GM10266 (cell line): ENCODE measurements around the gene LKAAEAR1.

Source experiments
- DNase-seq: peaks from one replicate; pipeline ENCODE4 v3.0.0; 2012; ENCODE audit errors: extremely low spot score
- TF ChIP-seq, protein P1 (sequence below): IDR thresholded peaks from 2 replicates; pipeline ENCODE4 v1.5.1; 2012; ENCODE audit warnings: mild to moderate bottlenecking, low read depth; ENCODE audit not compliant: control insufficient read depth, insufficient read depth; ENCODE audit errors: missing control alignments

LKAAEAR1 gene

GRCh38 chr20:64057628-64058498 lies 26.3 kb downstream of the LKAAEAR1 start:
- TF ChIP-seq, protein P1, sequence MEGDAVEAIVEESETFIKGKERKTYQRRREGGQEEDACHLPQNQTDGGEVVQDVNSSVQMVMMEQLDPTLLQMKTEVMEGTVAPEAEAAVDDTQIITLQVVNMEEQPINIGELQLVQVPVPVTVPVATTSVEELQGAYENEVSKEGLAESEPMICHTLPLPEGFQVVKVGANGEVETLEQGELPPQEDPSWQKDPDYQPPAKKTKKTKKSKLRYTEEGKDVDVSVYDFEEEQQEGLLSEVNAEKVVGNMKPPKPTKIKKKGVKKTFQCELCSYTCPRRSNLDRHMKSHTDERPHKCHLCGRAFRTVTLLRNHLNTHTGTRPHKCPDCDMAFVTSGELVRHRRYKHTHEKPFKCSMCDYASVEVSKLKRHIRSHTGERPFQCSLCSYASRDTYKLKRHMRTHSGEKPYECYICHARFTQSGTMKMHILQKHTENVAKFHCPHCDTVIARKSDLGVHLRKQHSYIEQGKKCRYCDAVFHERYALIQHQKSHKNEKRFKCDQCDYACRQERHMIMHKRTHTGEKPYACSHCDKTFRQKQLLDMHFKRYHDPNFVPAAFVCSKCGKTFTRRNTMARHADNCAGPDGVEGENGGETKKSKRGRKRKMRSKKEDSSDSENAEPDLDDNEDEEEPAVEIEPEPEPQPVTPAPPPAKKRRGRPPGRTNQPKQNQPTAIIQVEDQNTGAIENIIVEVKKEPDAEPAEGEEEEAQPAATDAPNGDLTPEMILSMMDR: peak; percentile 93
- peak; percentile 91 for DNase-seq

- DNase-seq: peak; percentile 70
- TF ChIP-seq, protein P1: no peak
Measured at GRCh38 chr20:64056889-64057627, 27.1 kb downstream of the LKAAEAR1 start.

DNA sequence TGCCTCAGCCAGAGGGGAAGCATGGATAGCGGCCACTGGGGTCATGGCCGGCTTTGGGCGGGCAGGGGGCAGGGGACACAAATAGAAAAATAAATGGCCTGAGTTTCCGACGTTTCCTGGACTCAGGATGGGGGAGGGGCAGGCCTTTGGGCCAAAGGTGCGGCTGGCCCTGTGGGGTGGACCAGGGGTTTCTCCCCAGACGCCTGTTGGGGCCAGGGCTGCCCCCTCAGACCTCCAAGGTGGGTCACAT lies 27.6 kb downstream of the LKAAEAR1 start:
- TF ChIP-seq, protein P1: no peak

DNA sequence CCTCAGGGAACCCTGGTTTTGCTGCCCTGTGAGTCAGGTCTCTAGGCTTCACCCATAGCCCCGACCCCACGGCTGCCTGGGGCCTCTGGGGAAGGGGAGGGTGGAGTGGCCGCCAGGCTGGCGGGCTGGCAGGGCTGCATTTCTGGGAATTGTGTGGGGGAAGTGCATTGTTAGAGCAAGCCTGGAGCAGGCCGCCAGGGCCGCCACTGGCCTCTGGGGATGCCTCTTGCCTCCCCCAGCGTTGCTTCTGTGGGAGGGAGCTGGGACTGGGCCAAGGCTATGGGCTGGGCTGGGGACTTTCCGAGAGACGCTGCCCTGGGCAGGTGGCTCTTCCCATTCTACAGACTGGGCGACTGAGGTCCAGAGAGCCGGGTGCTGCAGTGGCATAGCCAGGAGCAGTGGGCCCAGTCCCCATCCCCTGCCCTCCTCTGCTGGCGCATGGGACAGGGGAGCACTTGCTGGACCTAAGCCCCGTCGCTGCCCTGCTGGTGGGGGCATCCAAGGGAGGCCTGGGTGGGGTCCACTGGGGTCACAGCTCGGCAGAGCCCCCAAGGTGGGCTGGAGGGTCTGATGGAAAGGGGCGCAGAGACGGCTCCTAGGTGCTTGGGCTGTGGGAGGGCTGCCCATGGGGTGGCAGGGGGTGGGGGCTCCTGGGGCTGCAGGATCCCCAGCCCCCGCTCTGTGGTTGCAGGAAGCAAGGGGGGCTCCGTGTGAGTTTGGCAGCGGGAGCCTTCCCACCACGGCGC lies 28.1 kb downstream of the LKAAEAR1 start:
- TF ChIP-seq, protein P1: no peak
- peak; percentile 69 for DNase-seq

More for the DNA sequence above, 27.6 kb downstream of the LKAAEAR1 start:
- DNase-seq: no peak

- TF ChIP-seq, protein P1: no peak
- no peak for DNase-seq
Measured at GRCh38 chr20:64055396-64055892, 28.8 kb downstream of the LKAAEAR1 start.

DNA sequence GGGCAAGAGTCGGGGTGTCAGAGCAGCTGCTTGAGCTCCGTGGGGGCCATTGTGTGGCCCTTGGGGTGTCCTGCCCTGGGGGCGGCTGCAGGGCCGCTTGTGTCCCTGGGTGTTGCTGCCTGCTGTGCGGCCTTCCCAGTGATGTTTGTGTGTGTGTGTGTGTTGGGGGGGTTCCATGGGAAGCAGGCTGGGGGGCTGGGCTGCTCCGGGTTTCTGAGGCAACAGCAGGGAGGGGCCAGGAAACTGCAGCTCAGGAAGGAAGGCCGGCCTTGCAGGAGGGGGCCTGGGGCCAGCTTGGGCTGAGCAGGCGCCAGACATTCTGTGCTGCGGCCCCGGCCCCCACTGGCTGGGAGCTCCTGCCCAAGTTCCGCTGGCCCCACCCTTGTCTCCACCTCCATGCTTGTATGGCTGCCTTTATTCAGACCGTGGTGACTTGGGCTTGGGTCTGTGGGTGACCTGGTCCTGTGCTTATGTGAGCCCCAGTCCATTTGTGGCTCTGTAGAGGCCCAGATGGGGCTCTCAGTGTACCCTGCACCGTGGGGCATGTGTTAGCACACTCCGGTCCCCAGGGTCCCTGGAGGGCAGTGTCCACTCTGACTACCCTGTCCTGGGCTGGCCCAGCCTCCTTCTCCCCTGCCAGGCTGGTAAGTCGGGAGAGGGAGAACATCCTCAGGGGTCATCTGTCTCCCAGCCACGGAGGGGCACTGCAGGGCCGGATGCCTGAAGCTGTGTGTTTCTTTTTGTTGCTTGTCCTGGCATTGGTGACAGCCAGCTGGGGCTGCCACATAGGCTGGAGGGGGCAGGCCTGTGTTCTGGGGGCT lies 30.1 kb downstream of the LKAAEAR1 start:
- DNase-seq: no peak
- TF ChIP-seq, protein P1: peak; percentile 45
